Stimulated activated CD8-positive, alpha-beta memory T cell treated with anti-CD3 and anti-CD28 coated beads, Interleukin-15, amount 100 ng/mL, for 48 hours (primary cell): ENCODE results near the gene RCVRN.

Experiments used
- DNase-seq, 2 donors: peaks; one replicate each; pipeline ENCODE4 v3.0.0-alpha.2; 2020; ENCODE audit warnings: low read depth in 2 of 2

The RCVRN gene

DNA sequence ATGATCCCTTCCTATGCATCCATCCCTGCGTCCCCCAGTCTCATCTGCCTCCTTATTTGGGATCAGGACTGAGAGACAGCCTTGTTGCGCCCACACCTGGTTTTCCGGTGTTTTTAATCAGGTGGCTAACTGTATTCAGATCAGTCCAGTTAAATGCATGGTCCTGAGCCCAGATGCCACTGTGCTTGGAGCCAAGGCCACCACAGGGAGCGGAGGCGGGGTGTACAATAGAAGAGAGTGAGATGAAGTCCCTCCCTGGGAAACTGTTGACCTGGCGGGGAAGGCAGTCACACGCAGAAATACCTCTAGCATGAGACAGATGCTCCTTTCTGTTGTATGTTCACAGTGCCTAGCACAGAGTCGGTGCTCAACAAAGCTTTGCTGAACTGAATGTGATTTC is 6.3 kb downstream of the RCVRN start:
- no peak for DNase-seq

DNA sequence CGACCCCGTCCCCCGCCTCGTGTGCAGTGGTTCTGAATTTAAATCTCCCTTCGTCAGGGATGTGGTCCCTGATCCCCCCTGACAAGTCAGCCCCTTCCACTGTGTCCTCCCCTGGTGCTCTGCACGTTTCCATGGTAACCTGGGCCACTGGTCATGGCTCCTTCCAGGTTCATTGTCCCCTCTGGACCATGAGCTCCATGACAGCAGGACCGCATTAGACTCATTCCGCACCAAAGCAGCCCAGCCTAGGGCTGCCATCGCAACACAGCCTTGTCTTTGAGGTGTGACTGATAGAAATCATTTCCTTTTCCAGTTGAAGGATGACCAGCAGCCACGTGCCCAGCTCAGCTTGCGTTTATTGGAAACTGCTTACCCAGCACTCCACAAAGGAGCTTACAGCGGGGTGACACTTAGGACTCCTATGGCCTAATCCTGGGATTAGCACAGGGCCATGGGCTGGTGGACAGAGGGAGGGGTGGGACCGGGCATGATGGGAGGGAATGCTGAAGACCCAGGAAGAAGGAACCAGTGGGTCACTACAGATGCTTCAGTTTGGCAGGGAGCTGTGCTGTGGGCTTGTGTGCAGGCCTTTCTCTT is 7.6 kb downstream of the RCVRN start:
- no peak for DNase-seq

GRCh38 chr17:9895923-9896322 is 9.1 kb downstream of the RCVRN start:
- no peak for DNase-seq

GRCh38 chr17:9894231-9894630 is 10.8 kb downstream of the RCVRN start:
- no peak for DNase-seq

DNA sequence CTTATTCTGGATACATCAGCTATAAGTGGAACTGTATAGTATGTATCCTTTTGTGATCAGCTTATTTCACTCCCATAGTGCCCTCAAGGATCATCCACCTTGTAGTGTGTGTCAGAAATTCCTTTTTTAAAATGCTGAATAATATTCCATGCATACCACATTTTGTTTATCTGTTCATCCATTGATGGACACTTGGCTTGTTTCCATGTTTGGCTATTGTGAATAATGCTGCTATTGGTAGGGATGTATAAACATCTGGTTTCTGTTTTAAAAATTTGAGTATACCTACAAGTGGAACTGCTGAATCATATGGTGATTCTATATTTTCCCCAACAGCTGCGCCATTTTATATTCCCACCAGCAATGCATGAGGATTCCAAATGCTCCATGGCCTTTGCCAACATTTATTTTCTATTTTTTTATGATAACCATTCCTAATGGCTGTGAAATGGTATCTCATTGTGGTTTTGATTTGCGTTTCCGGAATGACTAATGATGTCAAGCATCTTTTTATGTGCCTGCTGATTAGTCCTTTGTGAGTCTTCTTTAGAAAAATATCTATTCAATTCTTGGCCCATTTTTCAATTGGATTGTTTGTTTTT is 11.6 kb downstream of the RCVRN start:
- no peak for DNase-seq

DNA sequence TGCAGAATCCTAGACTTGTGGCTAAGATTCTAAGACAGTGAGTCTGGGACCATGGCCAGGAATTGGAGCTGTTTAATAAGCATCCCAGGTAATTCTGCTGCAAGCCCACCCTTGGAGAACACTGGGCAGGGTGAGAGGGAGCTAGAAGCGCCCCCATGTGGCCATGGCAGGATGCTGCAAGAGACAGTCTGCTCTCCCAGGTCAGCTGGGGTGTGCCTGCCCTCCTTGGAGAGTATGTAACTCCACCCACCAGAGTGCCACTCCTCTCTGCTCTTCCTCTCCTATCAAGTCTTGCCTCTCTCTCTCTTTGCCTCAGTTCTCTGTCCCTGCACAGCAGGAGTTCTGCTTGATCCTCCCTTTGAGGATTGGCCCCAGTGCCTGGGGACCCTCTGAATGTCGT is 14.9 kb downstream of the RCVRN start:
- no peak for DNase-seq

DNA sequence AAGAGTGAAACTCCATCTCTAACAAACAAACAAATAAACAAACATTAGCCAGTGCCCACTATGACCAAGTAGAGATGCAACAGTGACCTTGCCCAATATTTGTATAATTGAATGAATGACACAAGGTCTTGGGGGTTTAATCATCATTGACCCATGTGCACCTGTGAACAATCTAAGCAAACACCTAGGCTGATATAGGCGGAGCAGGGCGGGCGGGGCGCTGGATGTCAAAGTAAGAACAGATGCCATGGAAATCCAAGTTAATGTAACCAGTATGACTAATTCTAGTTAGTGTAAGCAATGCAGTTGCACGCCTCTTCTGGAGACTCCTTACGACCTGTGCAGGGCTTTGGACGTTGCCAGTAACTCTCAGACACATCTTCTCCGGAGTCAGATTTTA is 17.6 kb downstream of the RCVRN start:
- DNase-seq: no peak

DNA sequence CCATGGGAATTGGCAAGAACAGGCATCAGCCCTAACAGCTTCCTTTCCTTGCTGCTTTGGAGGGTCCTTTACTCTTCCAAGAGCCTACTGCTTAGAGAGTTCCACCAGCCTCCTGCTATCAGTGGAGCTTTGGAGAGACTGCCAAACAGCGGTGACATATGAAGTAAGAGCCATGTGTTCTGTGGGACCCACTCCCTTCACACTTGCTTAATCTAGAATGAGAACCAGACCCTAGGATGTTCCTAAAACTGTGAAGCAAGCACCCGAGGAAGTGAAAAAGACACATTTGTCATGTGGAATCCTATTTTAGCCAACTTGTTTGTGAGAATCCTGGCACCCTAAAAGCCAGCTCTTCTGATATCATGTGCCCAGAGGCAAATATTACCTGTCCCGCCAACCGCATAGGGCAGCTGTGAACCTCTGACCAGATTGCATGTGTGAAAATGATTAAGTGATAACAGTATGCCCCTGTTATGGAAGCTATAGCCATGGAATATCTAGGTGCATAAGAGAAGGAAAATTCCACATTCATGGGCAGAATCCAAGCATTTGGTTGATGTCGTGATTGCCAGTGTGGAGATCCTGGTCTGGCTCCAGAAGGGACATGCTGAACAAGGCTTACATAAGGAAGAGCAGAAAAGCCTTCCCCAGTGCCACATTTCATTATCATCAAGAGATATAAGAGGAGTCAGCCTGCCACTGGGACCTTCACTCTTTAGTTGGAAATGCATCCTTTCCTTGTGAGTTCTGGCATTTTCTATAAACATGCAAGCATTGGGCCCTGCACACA is 18.7 kb downstream of the RCVRN start:
- DNase-seq: no peak

GRCh38 chr17:9883451-9883850 is 21.6 kb downstream of the RCVRN start:
- no peak for DNase-seq

DNA sequence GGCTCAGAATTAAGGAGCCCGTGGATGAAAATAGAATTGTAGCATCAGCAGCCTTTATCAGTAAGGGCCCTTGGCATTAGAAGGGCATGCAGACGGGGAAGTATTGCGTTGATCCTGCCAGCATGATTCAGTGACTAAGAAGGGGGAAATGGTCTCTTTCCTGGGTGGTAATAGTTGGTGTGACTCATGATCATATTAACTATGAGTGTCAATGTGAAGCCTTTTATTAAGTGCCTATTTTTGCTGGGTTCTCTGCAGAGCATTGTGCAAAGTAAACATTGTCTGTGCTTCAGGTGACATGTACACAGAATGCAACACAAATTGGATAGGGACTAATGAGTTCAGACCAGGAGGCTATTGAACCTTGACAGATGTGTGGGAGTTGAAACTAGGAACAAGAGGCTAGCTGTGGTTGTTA is 24.5 kb downstream of the RCVRN start:
- DNase-seq: no peak

DNA sequence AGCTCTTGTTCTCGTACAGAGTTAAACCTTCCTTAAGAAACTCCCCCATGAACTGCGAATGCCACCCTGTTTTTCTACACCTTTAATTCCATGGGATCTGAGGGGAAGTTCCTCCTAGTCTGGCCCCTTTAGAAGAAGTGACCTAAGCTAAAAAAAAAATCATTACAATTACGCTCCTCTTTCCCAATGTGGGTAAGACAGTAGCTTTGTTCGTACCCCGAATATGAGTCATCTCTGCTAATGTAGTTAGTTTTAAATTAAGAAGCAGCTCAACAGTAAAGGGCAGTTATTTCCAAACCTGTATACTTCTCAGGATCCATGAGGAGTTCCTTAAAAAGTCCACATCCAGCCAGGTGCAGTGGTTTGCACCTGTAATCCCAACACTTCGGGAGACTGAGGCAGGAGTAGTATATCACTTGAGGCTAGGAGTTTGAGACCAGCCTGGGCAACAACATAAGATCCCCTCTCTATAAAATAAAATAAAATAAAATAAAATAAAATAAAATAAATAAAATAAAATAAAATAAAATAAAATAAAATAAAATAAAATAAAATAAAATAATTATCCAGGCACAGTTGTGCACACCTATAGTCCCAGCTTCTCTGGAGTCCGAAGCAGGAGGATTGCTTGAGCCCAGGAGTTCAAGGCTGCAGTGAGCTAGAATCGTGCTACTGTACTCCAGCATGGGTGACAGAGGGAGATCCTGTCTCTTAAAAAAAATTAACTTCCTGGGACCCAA is 26.1 kb downstream of the RCVRN start:
- DNase-seq: no peak

DNA sequence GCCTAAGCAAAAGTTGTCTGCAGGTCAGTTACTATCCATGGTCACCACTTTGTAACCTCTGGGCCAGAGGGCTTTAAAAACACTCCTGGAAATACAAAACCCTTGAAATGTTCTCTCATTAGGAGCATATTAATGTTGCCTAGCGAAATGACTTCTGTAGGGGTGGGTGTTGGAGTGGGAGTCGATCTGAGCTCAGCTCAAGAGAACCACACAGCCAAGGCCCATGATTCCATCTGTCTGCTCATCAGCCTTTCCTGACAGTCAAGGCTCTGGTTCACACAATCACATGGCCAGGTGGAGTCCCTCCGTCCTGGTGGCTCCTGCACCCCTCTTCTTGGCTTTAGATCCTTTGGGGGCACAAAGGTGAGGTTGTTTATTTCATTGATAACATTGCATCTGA is 26.7 kb downstream of the RCVRN start:
- DNase-seq: no peak

- DNase-seq: no peak
Measured at GRCh38 chr17:9875441-9875840, 29.6 kb downstream of the RCVRN start.

DNA sequence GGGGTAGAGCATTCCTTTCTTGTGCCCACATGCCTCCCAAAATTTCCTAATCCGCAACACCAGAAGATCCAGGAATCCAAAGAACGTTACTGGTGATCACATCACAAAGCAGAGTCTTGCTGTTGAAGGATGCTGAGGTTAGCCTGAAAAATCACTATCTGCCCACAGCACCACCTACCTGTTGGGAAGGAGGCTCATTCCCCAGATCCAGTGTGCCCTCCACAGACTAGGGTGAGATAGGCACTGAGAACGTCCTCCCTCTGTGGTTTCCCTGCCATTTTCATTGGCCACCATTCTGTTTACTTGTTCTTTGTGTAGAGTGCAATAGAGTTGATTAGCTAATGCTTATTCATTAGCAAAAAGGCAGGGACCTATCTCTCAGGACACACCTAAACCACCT is 30.3 kb downstream of the RCVRN start:
- no peak for DNase-seq

- no peak for DNase-seq
Measured at GRCh38 chr17:9872852-9873251, 32.2 kb downstream of the RCVRN start.

GRCh38 chr17:9868552-9868951 is 36.5 kb downstream of the RCVRN start:
- no peak for DNase-seq

GRCh38 chr17:9865586-9865985 is 39.5 kb downstream of the RCVRN start:
- no peak for DNase-seq

GRCh38 chr17:9862949-9863348 is 42.1 kb downstream of the RCVRN start:
- no peak for DNase-seq

DNA sequence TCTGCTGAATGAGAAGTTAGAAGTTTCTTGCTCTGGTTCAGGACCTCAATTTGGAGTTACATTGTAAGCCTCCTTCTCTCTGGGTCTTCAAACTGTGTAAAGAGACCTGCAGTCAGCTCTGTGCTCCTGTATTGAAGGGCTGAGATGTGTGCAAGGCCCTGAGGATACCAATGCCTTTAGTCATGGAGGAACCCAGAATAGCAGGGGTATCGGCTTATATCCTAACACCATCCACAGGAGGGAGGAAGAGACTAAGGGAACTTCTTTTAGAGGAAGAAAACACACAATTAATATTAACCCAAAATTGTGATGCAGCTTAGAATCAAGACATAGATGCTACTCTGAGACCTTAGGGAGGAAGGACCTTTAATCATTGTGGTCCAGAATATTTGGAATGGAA is 42.9 kb downstream of the RCVRN start:
- no peak for DNase-seq

DNA sequence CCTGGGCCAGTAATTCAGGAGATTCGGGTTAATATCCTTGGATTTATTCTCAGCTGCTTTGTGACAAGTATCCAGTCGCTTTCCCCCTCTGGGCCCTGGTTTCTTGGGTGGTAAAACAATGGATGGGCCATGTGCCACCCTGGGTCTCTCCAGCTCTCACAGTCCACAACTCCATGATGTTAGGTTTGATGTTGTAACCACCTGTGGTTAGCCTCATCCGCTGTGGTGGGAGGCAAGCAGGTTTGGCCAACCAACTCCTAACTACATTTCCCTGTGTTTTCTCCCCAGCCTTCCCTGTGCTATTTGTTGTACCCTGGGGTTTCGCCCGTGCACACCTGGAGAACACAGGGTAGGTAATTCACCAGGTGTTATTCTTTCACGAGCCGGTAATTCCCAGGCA is 44.2 kb downstream of the RCVRN start:
- DNase-seq: no peak

DNA sequence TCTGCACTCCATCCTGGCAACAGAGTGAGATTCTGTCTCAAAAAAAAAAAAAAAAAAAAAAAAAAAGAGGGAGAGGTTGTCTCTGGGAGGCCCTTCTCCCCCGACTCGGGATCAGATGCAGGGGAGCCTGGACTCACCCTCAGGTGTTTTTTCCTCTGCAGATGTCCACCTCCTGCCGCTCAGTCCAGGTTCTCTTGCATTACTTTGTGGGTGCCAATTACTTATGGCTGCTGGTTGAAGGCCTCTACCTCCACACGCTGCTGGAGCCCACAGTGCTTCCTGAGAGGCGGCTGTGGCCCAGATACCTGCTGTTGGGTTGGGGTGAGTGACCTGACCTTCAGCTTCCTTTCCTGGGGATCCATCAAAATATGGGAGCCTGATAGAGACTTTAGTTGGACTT is 45.3 kb downstream of the RCVRN start:
- no peak for DNase-seq

GRCh38 chr17:9855036-9855435 is 50.0 kb downstream of the RCVRN start:
- no peak for DNase-seq

GRCh38 chr17:9854255-9854654 is 50.8 kb downstream of the RCVRN start:
- DNase-seq: no peak
